Gastroesophageal sphincter (tissue), 4 donors: ENCODE measurements around the gene MAP3K14. TPM values are rescaled to one million over a fixed set of nuclear protein-coding genes. Genes with fewer than 3 reads are reported as not detected.
A peak's percentile ranks its signal among the peaks of the same experiment; 100 is the strongest.

Experiments used
- ATAC-seq: fragments of 150-250 bp; one replicate; pipeline ENCODE4 v1.9.1; 2016; ENCODE audit warnings: mild to moderate bottlenecking, moderate library complexity
- H3K27ac ChIP-seq, 4 donors: fragments of 200-600 bp; sonication (generic) in 3 of 4; 1 replicate in 3 of 4; 2 replicates in 1 of 4; pipeline ENCODE4 v1.5.1; 2016 to 2019
- H3K27me3 ChIP-seq: fragments of 200-600 bp; sonication (generic); one replicate; pipeline ENCODE4 v1.5.1; 2019
- H3K36me3 ChIP-seq, 2 donors: fragments of 200-600 bp; sonication (generic); one replicate each; pipeline ENCODE4 v1.5.1; 2019; ENCODE audit warnings: control low read depth in 1 of 2
- H3K4me1 ChIP-seq, 3 donors: fragments of 200-600 bp; sonication (generic); 1 replicate in 2 of 3; 2 replicates in 1 of 3; pipeline ENCODE4 v1.5.1; 2016 to 2019; ENCODE audit warnings: control low read depth in 2 of 3
- H3K4me3 ChIP-seq, 2 donors: fragments of 200-600 bp; sonication (generic); one replicate each; pipeline ENCODE4 v1.5.1; 2019; ENCODE audit warnings: mild to moderate bottlenecking in 1 of 2, moderate library complexity in 1 of 2
- H3K9me3 ChIP-seq, 3 donors: fragments of 200-600 bp; sonication (generic); one replicate each; pipeline ENCODE4 v1.5.1; 2017 to 2019; ENCODE audit warnings: control low read depth in 2 of 3
- CTCF ChIP-seq, 4 experiments: fragments of 200-600 bp in 2 of 4; fragments of 450-650 bp in 2 of 4; sonication (generic) in 1 of 4; IDR thresholded peaks; one replicate each; pipeline ENCODE4 v1.5.1; 2017 to 2019; ENCODE audit warnings: antibody characterized with exemption in 4 of 4, mild to moderate bottlenecking in 2 of 4, moderate library complexity in 2 of 4
- EP300 ChIP-seq: sonication (generic); formaldehyde crosslinking; IDR thresholded peaks from one replicate; pipeline ENCODE4 v1.6.1; 2017; ENCODE audit warnings: antibody characterized with exemption, mild to moderate bottlenecking
- POLR2A ChIP-seq, 2 donors: fragments of 450-650 bp; IDR thresholded peaks; one replicate each; pipeline ENCODE4 v1.6.1; 2017; ENCODE audit warnings: antibody characterized with exemption in 2 of 2, mild to moderate bottlenecking in 2 of 2, moderate library complexity in 1 of 2
- POLR2AphosphoS5 ChIP-seq: sonication (generic); formaldehyde crosslinking; IDR thresholded peaks from one replicate; pipeline ENCODE4 v1.6.1; 2017; ENCODE audit warnings: antibody characterized with exemption
- WGBS, 2 donors: methylation state at CpG; one replicate each; pipeline ENCODE4 v1.1.5; 2018; ENCODE audit warnings: low coverage in 1 of 2; 5-methylcytosine and 5-hydroxymethylcytosine counted together
- total RNA-seq, 4 donors: library from RNA; depleted of rRNA; stranded (reverse); fragments of >200 nt; gene quantifications; one replicate each; pipeline ENCODE4 v1.1.0, GENCODE V29; 2016

Gene MAP3K14
- total RNA-seq, 4 donors from 2014 or later: 8.5 to 17.5 (median 13.5) TPM

- peaks cover 0 to 63% of the 10 kb centered on the region in 2 donors for H3K36me3 ChIP-seq
- WGBS, 2 donors: 80% methylated on average over 1 of the region's 14 CpGs; no CpG with 5 or more reads in 1 of the 2 donors
- H3K4me3 ChIP-seq: no peak overlapping the region
- no peaks in the 10 kb centered on the region for H3K9me3 ChIP-seq
- no peak for TF ChIP-seq POLR2AphosphoS5
- no peak for TF ChIP-seq EP300
- no peak for TF ChIP-seq POLR2A (IDR thresholded peaks at IDR 0.05)
- TF ChIP-seq CTCF (IDR thresholded peaks at IDR 0.05): no peak
- H3K4me1 ChIP-seq: peaks cover 0 to 25% (median 9%) of the 10 kb centered on the region in 3 donors
- no peak for ATAC-seq
- no peak overlapping the region for H3K27ac ChIP-seq
- no peaks in the 10 kb centered on the region for H3K27me3 ChIP-seq
These were observed 52.4 kb downstream of the MAP3K14 start for GRCh38 chr17:45264430-45264829.

DNA sequence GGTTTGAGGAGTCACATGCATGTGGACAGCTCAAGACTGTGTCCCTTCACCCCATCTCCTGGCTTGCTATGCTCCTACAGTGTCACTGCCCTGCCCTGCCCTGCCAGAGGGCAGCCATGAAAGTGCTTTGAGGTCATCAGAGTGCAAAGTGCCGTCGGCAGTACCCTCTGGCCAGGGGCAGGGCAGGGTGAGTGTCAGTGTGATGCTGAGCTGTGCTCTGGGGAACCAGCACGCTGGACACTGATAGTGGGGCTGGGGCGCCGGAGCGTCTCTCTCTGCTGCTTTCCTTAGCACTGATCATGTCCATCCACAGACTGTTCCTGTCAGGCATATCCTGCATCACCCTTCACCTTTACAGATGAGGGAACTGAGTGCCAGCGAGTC, 53.4 kb downstream of the MAP3K14 start:
- no peak for ATAC-seq
- peak overlapping the region in 3 of 4 donors; percentile 26 to 78 (median 56) for H3K27ac ChIP-seq
- no peaks in the 10 kb centered on the region for H3K27me3 ChIP-seq
- H3K9me3 ChIP-seq: no peaks in the 10 kb centered on the region
- TF ChIP-seq CTCF (IDR thresholded peaks at IDR 0.05) (no peak), EP300 (no peak), POLR2AphosphoS5 (no peak), POLR2A (IDR thresholded peaks at IDR 0.05) (no peak)
- no peak overlapping the region for H3K4me3 ChIP-seq
- H3K36me3 ChIP-seq: peaks cover 0 to 53% of the 10 kb centered on the region in 2 donors
- WGBS, 2 donors: 100% methylated on average over 2 of the region's 7 CpGs; no CpG with 5 or more reads in 1 of the 2 donors
- H3K4me1 ChIP-seq: peaks cover 0 to 25% (median 9%) of the 10 kb centered on the region in 3 donors

DNA sequence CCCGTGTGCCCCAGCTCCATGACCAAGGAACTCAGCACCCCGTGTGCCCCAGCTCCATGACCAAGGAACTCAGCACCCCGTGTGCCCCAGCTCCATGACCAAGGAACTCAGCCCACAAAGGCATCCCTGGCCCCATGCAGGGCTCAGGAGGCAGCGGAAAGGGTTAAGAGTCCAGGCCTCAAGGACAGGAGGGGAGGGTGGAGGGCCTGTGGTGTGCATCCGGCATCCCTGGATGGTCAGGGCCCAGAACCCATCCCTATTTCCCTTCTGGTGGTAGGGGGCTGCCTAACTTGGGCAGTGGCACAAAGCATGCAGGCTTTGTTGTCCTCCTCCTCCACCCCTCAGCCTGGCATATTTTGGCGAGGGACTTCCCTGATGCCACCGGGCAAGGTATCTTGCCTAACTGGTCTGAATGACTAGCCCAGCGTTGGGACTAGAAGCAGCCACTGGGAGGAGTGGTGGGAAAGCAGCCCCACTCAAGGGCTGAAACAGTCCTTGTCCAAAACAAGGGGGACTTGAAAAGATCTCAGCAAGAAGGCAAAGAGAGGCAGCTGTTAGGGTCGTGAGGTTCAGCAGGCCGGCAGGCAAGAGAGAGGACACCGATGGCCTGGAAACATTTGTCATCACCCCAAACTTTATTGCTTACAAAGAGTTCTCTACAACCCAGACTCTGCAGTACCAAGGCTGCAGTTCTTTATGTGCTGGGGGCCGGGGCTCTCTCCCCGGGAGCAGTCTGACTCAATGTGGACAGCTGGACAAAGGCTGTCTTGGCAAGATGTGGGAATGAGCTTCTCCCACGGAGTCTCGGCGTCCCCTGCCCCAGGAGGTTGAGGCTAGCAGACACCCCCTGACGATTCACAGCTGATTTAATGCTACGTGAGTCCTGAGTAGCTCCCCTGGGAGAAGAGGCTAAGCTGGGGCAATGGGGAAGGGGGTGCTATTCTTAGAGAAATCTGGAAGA, 54.0 kb downstream of the MAP3K14 start:
- Histone ChIP-seq H3K36me3 (peaks cover 0 to 46% of the 10 kb centered on the region in 2 donors), H3K4me3 (peak overlapping the region in 1 of 2 donors; percentile 65), H3K9me3 (no peaks in the 10 kb centered on the region), H3K27me3 (no peaks in the 10 kb centered on the region), H3K4me1 (peaks cover 0 to 25% (median 9%) of the 10 kb centered on the region in 3 donors), H3K27ac (peak overlapping the region in 3 of 4 donors; percentile 37 to 78 (median 56))
- peak; percentile 25 for ATAC-seq
- WGBS, 2 donors: 0 to 34% methylated on average over 1 to 7 of the region's 18 CpGs
- TF ChIP-seq EP300: no peak
- no peak for TF ChIP-seq POLR2AphosphoS5
- TF ChIP-seq POLR2A (IDR thresholded peaks at IDR 0.05): no peak
- no peak for TF ChIP-seq CTCF (IDR thresholded peaks at IDR 0.05)

- 0% methylated on average over 4 to 5 of the region's 68 CpGs for WGBS, 2 donors
- Histone ChIP-seq H3K27me3 (no peaks in the 10 kb centered on the region), H3K36me3 (peaks cover 0 to 37% of the 10 kb centered on the region in 2 donors), H3K9me3 (no peaks in the 10 kb centered on the region), H3K4me1 (peaks cover 0 to 25% (median 9%) of the 10 kb centered on the region in 3 donors), H3K27ac (peak within 1 kb of the TSS in 3 of 4 donors; percentile 37 to 78 (median 56)), H3K4me3 (peak within 1 kb of the TSS; percentile 65 to 95)
- no peak for TF ChIP-seq POLR2A (IDR thresholded peaks at IDR 0.05)
- peak; percentile 18 for TF ChIP-seq POLR2AphosphoS5
- peak in 1 of 4 experiments; percentile 4 for TF ChIP-seq CTCF (IDR thresholded peaks at IDR 0.05)
- peak; percentile 43 for ATAC-seq
These were observed 55.0 kb downstream of the MAP3K14 start, which contains the start of gene SPATA32 for GRCh38 chr17:45261577-45262515. Gene SPATA32, minus strand, starts transcription at chr17:45262094. Its CDS starts 78 bp downstream, at chr17:45262016.
